Smooth muscle cell (in vitro differentiated cells): ENCODE results near the gene DLEU7. TPM values are rescaled to one million over a fixed set of nuclear protein-coding genes. Genes with fewer than 3 reads are reported as not detected.
A peak's percentile ranks its signal among the peaks of the same experiment; 100 is the strongest.

ENCODE experiments used
- DNase-seq: peaks from one replicate; lab custom pipeline; 2025; ENCODE audit not compliant: unreplicated experiment; lab: John Stamatoyannopoulos, UW
- H2AFZ ChIP-seq: fragments of 200-600 bp; sonication (generic); 2 replicates; pipeline ENCODE4 v1.6.0; 2016; ENCODE audit warnings: antibody characterized with exemption, low read depth, mild to moderate bottlenecking
- H3F3A ChIP-seq: fragments of 200-600 bp; sonication (generic); 2 replicates; pipeline ENCODE4 v1.6.0; 2017; ENCODE audit warnings: antibody characterized with exemption, low read depth
- H3K27ac ChIP-seq: fragments of 200-600 bp; sonication (generic); 2 replicates; pipeline ENCODE4 v1.5.1; 2016; ENCODE audit warnings: low read depth, mild to moderate bottlenecking
- H3K27me3 ChIP-seq: fragments of 200-600 bp; sonication (generic); 2 replicates; pipeline ENCODE4 v1.6.1; 2016; ENCODE audit warnings: low read depth, mild to moderate bottlenecking
- H3K36me3 ChIP-seq: fragments of 200-600 bp; sonication (generic); 2 replicates; pipeline ENCODE4 v1.5.1; 2016; ENCODE audit warnings: low read depth
- H3K4me1 ChIP-seq: fragments of 200-600 bp; sonication (generic); 2 replicates; pipeline ENCODE4 v1.5.1; 2016; ENCODE audit warnings: low read depth
- H3K4me2 ChIP-seq: fragments of 200-600 bp; sonication (generic); 2 replicates; pipeline ENCODE4 v1.6.0; 2016; ENCODE audit warnings: mild to moderate bottlenecking
- H3K4me3 ChIP-seq: fragments of 200-600 bp; sonication (generic); 2 replicates; pipeline ENCODE4 v1.5.1; 2016; ENCODE audit warnings: mild to moderate bottlenecking
- H3K79me2 ChIP-seq: fragments of 200-600 bp; sonication (generic); 2 replicates; pipeline ENCODE4 v1.6.0; 2016; ENCODE audit warnings: low read depth, mild to moderate bottlenecking
- H3K9ac ChIP-seq: fragments of 200-600 bp; sonication (generic); 2 replicates; pipeline ENCODE4 v1.6.0; 2016; ENCODE audit warnings: low read depth
- H3K9me3 ChIP-seq: fragments of 200-600 bp; sonication (generic); replicated peaks from 2 replicates; pipeline ENCODE4 v1.5.1; 2016; ENCODE audit warnings: low read depth
- H4K20me1 ChIP-seq: fragments of 200-600 bp; sonication (generic); 2 replicates; pipeline ENCODE4 v1.6.0; 2016; ENCODE audit warnings: low read depth
- CTCF ChIP-seq: fragments of 200-600 bp; sonication (generic); IDR thresholded peaks from 2 replicates; pipeline ENCODE4 v1.5.1; 2017; ENCODE audit warnings: borderline replicate concordance, mild to moderate bottlenecking, antibody characterized with exemption; ENCODE audit not compliant: insufficient read depth, poor library complexity, severe bottlenecking
- WGBS: methylation state at CpG from one replicate; pipeline ENCODE4 v1.1.7; 2016; ENCODE audit warnings: low lambda C conversion rate; 5-methylcytosine and 5-hydroxymethylcytosine counted together
- polyA plus RNA-seq: library from polyadenylated mRNA; unstranded; fragments of >200 nt; fragmentation: Nextera tagmentation; extraction: Ambion mirVana; gene quantifications from 2 replicates; pipeline ENCODE4 v1.2.1, GENCODE V29; 2016
- total RNA-seq: library from RNA; depleted of rRNA; stranded (reverse); fragments of >200 nt; gene quantifications from 2 replicates; pipeline ENCODE4 v1.2.3, GENCODE V29; 2014

Gene DLEU7
- total and polyA plus RNA-seq, 2 experiments from 2014 or later: 1.8 TPM; not detected in 1

DNA sequence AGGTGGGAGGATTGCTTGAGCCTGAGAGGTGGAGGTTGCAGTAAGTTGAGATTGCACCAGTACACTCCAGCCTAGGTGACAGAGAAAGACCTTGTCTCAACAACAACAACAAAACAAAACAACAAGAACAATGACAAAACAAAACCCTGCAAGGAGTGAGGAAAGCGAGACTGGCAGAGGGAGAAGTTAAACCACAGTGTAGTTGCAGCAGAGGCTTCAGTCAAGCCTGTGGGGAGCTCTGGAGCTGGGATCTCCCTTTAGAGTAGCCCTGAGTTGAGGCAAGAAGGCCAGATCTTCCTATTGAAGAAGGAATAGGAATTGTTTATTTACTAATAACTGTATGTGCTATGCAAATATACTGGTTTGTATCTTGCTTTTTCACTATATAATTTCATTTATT lies 40.8 kb upstream of the DLEU7 start:
- Histone ChIP-seq H3K27me3 (no peaks in the 10 kb centered on the region), H3K4me2 (no peak overlapping the region), H3K9ac (no peak overlapping the region), H3K4me1 (no peaks in the 10 kb centered on the region), H4K20me1 (no peaks in the 10 kb centered on the region), H3K9me3 (no peaks in the 10 kb centered on the region), H3F3A (no peaks in the 10 kb centered on the region), H3K4me3 (no peak overlapping the region), H2AFZ (no peak overlapping the region), H3K27ac (no peak overlapping the region), H3K36me3 (no peaks in the 10 kb centered on the region), H3K79me2 (no peaks in the 10 kb centered on the region)
- 79% methylated on average over 1 of the region's 1 CpG for WGBS
- no peak for DNase-seq
- TF ChIP-seq CTCF: no peak

- H3K79me2 ChIP-seq: no peaks in the 10 kb centered on the region
- H3K36me3 ChIP-seq: no peaks in the 10 kb centered on the region
- no peak overlapping the region for H3K9ac ChIP-seq
- H2AFZ ChIP-seq: no peak overlapping the region
- H3K4me1 ChIP-seq: no peaks in the 10 kb centered on the region
- H3K9me3 ChIP-seq: no peaks in the 10 kb centered on the region
- H4K20me1 ChIP-seq: no peaks in the 10 kb centered on the region
- no peak overlapping the region for H3K4me3 ChIP-seq
- H3K27me3 ChIP-seq: no peaks in the 10 kb centered on the region
- TF ChIP-seq CTCF: no peak
- no peaks in the 10 kb centered on the region for H3F3A ChIP-seq
- no peak for DNase-seq
- H3K27ac ChIP-seq: no peak overlapping the region
- H3K4me2 ChIP-seq: no peak overlapping the region
- 83% methylated on average over 1 of the region's 1 CpG for WGBS
Measured at GRCh38 chr13:50883728-50884127, 40.2 kb upstream of the DLEU7 start.

DNA sequence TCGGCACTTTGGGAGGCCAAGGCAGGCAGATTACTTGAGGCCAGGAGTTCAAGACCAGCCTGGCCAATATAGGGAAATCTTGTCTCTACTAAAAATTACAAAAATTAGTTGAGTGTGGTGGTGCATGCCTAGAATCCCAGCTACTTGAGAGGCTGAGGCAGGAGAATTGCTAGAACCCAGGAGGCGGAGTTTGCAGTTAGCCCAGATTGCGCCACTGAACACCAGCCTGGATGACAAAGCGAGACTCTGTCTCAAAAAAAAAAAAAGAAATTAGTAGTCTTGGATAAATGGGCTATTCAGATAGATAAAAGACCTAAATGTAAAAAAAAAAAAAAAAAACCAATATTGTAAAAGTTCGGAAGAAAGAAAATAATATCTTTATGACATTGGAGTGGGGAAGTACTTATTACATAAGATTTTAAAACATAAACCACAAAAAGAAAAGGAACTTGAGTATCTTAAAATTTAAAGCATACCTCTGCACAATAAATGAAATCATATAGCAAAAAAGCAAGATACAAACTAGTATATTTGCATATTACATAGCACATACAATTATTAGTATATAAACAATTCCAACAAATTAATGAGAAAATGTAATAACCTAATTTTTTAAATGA lies 39.4 kb upstream of the DLEU7 start:
- no peak overlapping the region for H3K9ac ChIP-seq
- 90% methylated on average over 5 of the region's 5 CpGs for WGBS
- H3K4me2 ChIP-seq: no peak overlapping the region
- H3K36me3 ChIP-seq: no peaks in the 10 kb centered on the region
- H2AFZ ChIP-seq: no peak overlapping the region
- H3F3A ChIP-seq: no peaks in the 10 kb centered on the region
- no peak for DNase-seq
- no peak overlapping the region for H3K27ac ChIP-seq
- no peak overlapping the region for H3K4me3 ChIP-seq
- no peaks in the 10 kb centered on the region for H4K20me1 ChIP-seq
- no peaks in the 10 kb centered on the region for H3K27me3 ChIP-seq
- H3K4me1 ChIP-seq: no peaks in the 10 kb centered on the region
- no peaks in the 10 kb centered on the region for H3K9me3 ChIP-seq
- H3K79me2 ChIP-seq: no peaks in the 10 kb centered on the region
- TF ChIP-seq CTCF: no peak

DNA sequence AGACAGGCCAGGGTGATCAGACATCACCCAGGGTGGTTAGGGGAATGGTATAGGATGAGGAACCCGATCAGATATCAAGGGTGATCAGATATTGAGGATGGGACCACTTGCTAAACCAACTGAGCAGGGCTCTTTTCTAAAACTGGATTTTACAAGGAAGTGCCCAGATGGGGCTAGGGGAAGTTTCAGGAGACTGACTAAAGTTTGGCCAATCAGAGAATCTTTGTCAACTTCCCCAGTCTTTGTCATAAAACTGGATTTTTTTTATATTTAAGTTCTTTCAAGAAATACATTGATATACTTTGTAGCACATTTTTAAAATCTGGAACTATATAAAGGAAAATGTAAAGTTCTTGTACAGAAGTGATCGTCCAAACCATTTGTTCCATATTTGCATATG lies 30.5 kb upstream of the DLEU7 start:
- H3K27me3 ChIP-seq: no peaks in the 10 kb centered on the region
- WGBS: 92% methylated on average over 2 of the region's 2 CpGs

More for the DNA sequence above, 30.5 kb upstream of the DLEU7 start:
- H3K36me3 ChIP-seq: no peaks in the 10 kb centered on the region
- no peak overlapping the region for H3K9ac ChIP-seq
- H3K27ac ChIP-seq: no peak overlapping the region
- H4K20me1 ChIP-seq: no peaks in the 10 kb centered on the region
- H3K4me2 ChIP-seq: peak overlapping the region; percentile 32
- no peaks in the 10 kb centered on the region for H3K9me3 ChIP-seq
- H3K4me1 ChIP-seq: no peaks in the 10 kb centered on the region
- no peak overlapping the region for H3K4me3 ChIP-seq
- H2AFZ ChIP-seq: no peak overlapping the region
- no peaks in the 10 kb centered on the region for H3K79me2 ChIP-seq
- H3F3A ChIP-seq: no peaks in the 10 kb centered on the region
- TF ChIP-seq CTCF: no peak
- no peak for DNase-seq
